GM12891 (cell line): ENCODE data around the gene WDR83.
"Not testable (repeated sequence)": the region's sequence is repeated elsewhere in the genome, so short reads cannot be mapped to it uniquely, and the experiment has no call there.

ENCODE experiments used
- DNase-seq: peaks from one replicate; pipeline ENCODE4 v3.0.0; 2011; ENCODE audit warnings: low spot score; ENCODE audit not compliant: insufficient read length
- FAIRE-seq: peaks from 2 replicates; lab custom pipeline; 2011; peaks lifted over from hg19 to GRCh38; lab: Jason Lieb, UNC
- PAX5 ChIP-seq: IDR thresholded peaks from 2 replicates; pipeline ENCODE4 v1.6.1; 2011; ENCODE audit warnings: low read length, moderate library complexity, mild to moderate bottlenecking; ENCODE audit not compliant: insufficient read depth, severe bottlenecking
- POLR2A ChIP-seq: IDR thresholded peaks from 2 replicates; pipeline ENCODE4 v1.6.1; 2011; ENCODE audit warnings: low read depth, low read length, control low read depth
- POLR2AphosphoS5 ChIP-seq: IDR thresholded peaks from 2 replicates; pipeline ENCODE4 v1.6.1; 2011; ENCODE audit warnings: low read depth, low read length, control low read depth
- POU2F2 ChIP-seq: IDR thresholded peaks from 2 replicates; pipeline ENCODE4 v1.6.1; 2011; ENCODE audit warnings: low read depth, mild to moderate bottlenecking, control low read depth, low read length, moderate library complexity
- SPI1 ChIP-seq: IDR thresholded peaks from 2 replicates; pipeline ENCODE4 v1.6.1; 2011; ENCODE audit warnings: low read depth, low read length, control low read depth
- TAF1 ChIP-seq: IDR thresholded peaks from 2 replicates; pipeline ENCODE4 v1.6.1; 2011; ENCODE audit warnings: low read depth, low read length, control low read depth

Gene WDR83

DNA sequence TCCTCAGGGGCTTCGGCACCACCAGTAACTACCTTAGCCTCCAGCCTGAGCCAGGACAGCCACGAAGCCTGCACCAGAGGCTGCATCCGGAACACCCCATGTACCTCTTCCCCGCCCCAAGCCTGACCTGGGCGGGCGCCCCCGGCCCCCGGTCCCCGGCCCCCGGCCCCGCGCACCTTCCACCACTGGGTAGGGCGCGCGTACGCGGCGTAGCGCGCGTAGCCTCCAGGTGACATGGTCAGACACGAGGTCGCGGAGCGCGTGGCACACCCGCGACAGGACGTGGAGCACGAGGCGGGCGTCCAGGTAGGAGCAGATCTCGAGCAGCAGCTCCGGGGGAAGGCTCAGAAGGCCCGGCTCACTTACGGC, 29.4 kb downstream of the WDR83 start:
- TF ChIP-seq SPI1 (no peak), PAX5 (no peak), TAF1 (no peak), POLR2AphosphoS5 (no peak), POU2F2 (no peak), POLR2A (no peak)
- FAIRE-seq (peak; percentile 64), DNase-seq (no peak)

GRCh38 chr19:12696366-12697335, 30.0 kb downstream of the WDR83 start, which contains the start of gene FBXW9:
Gene FBXW9 (minus strand): TSS chr19:12696631. CDS start chr19:12696581, 50 bp downstream.
- FAIRE-seq (peak; percentile 95), DNase-seq (peak; percentile 99)
- TF ChIP-seq SPI1 (peak; percentile 36; the same call in 1 of the 2 replicates), TAF1 (peak; percentile 47; the same call in 1 of the 2 replicates), POLR2A (peak; percentile 91), POU2F2 (peak; percentile 58; the same call in 1 of the 2 replicates), POLR2AphosphoS5 (peak; percentile 96), PAX5 (no peak)

DNA sequence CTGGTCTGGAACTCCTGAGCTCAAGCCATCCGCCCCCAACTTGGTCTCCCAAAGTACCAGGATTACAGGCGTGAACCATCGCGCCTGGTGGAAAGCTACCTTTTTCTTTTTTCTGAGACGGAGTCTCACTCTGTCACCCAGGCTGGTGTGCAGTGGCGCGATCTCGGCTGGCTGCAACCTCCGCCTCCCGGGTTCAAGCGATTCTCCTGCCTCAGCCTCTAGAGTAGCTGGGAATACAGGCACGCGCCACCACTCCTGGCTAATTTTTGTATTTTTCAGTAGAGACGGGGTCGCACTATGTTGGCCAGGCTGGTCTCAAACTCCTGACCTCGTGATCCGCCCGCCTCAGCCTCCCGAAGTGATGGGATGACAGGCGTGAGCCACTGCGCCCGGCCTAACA, 30.8 kb downstream of the WDR83 start:
- peak; percentile 20 for FAIRE-seq
- not testable (repeated sequence) for DNase-seq

GRCh38 chr19:12698138-12698537, 31.5 kb downstream of the WDR83 start:
- DNase-seq (no peak), FAIRE-seq (no peak)

GRCh38 chr19:12701596-12702282, 35.1 kb downstream of the WDR83 start:
- TF ChIP-seq PAX5 (no peak), POLR2A (no peak), POU2F2 (no peak), SPI1 (no peak), TAF1 (no peak)
- FAIRE-seq (no peak), DNase-seq (no peak)

More at GRCh38 chr19:12698138-12698537, 31.5 kb downstream of the WDR83 start:
- no peak for TF ChIP-seq POLR2A
- no peak for TF ChIP-seq POU2F2

DNA sequence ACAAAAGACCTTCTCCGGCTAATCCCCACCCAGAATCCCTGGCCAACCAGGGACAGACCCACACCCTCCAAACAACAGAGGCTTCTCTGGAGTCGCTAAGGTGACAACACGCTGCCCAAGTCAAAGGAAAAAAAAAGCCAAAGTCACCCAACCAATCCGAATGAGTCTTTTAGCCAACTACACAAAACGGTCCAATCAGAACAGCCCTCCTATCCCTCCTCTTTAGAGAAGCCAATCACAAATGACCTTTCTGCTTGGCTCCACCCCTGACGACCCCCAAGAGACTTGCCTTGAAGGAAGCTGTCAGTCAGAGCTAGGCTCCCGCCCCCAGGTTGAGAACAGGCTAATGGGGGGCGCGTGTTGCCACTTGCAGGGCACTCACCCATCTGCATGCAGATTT, 36.4 kb downstream of the WDR83 start:
- no peak for FAIRE-seq
- no peak for TF ChIP-seq SPI1
- TF ChIP-seq POLR2AphosphoS5, result no peak
- TF ChIP-seq TAF1, result no peak
- DNase-seq, result no peak

- FAIRE-seq (no peak), DNase-seq (no peak)
- TF ChIP-seq POLR2A (no peak), TAF1 (no peak), POU2F2 (no peak), POLR2AphosphoS5 (no peak), PAX5 (no peak), SPI1 (no peak)
These were observed 38.6 kb downstream of the WDR83 start for GRCh38 chr19:12705169-12705568.

- FAIRE-seq, result no peak
- DNase-seq, result no peak
- TF ChIP-seq SPI1, result no peak
- TF ChIP-seq TAF1, result no peak
- no peak for TF ChIP-seq POLR2A
- TF ChIP-seq PAX5, result no peak
- no peak for TF ChIP-seq POU2F2
- TF ChIP-seq POLR2AphosphoS5, result no peak
These were observed 39.2 kb downstream of the WDR83 start for GRCh38 chr19:12705654-12706331.

DNA sequence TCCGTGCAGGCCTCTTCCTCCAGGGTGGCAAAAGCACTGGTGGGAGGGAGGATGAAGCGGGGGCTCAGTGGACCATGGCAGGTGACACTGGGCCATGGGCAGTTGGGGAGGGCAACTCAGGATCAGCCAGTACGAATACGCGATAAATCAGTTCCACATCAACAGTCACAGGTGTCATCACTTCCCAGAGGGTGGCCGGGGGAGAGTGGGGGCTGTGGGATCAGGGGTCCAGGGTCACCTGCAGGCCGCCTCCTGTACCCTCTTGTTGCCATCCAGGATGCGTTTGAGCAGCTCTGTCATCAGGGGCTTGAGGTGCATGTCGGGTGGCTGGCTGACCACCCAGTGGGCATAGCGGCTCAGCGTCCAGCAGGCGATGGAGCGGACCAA, 39.7 kb downstream of the WDR83 start:
- FAIRE-seq (no peak), DNase-seq (no peak)
- TF ChIP-seq POU2F2 (no peak), POLR2AphosphoS5 (peak; percentile 18; the same call in 1 of the 2 replicates)

- no peak for DNase-seq
- TF ChIP-seq POLR2AphosphoS5, result no peak
- TF ChIP-seq POLR2A, result no peak
- no peak for TF ChIP-seq POU2F2
- TF ChIP-seq PAX5, result no peak
- no peak for TF ChIP-seq TAF1
- TF ChIP-seq SPI1, result no peak
- no peak for FAIRE-seq
These were observed 42.0 kb downstream of the WDR83 start for GRCh38 chr19:12708641-12709040.
